K562 (cell line): ENCODE results near the gene NCOR2. TPM values are rescaled to one million over a fixed set of nuclear protein-coding genes. Genes with fewer than 3 reads are reported as not detected.

Experiments
- ATAC-seq: fragments of 200-7000 bp; cut with Tn5 transposase; 3 replicates; pipeline ENCODE4 v1.9.1; 2020; ENCODE audit warnings: moderate library complexity
- BruUV-seq: library from RNA; stranded (reverse); fragments of 400-500 nt; replicated peaks from 2 replicates; lab custom pipeline; 2021; lab: Mats Ljungman, UMichigan
- CTCF ChIA-PET: fragments of 300-600 bp; formaldehyde crosslinking; extraction: SDS; loops from one replicate; lab custom pipeline; 2021; ENCODE audit warnings: low intra/inter-chr PET ratio; lab: Yijun Ruan, JAX
- POLR2A ChIA-PET: fragments of 300-600, 350-650 bp; sonication (Branson Sonifier 250); formaldehyde crosslinking; extraction: SDS; loops from one replicate; lab custom pipeline; 2021; ENCODE audit warnings: antibody characterized with exemption, inconsistent platforms; lab: Yijun Ruan, JAX
- DNase-seq, 4 experiments: peaks; one replicate each; pipeline versions ENCODE4 v3.0.0 to v3.0.0-alpha.2; 2011 to 2018; ENCODE audit warnings: low spot score in 3 of 4, mixed read lengths in 3 of 4; ENCODE audit errors: extremely low read depth in 1 of 4
- FAIRE-seq: peaks from 2 replicates; lab custom pipeline; 2011; peaks lifted over from hg19 to GRCh38; lab: Jason Lieb, UNC
- H2AFZ ChIP-seq: 2 replicates; pipeline ENCODE4 v1.6.0; 2011; ENCODE audit warnings: low read depth, low read length, control low read depth, inconsistent platforms
- H3K27ac ChIP-seq: fragments of 200-600 bp; 3 replicates; pipeline ENCODE4 v1.8.0; 2011; ENCODE audit warnings: low read depth, mild to moderate bottlenecking, control low read depth, inconsistent platforms, low read length, moderate library complexity, mixed read lengths; ENCODE audit errors: extremely low read depth
- H3K27me3 ChIP-seq, 2 experiments: fragments of 300-600 bp in 1 of 2; 2 replicates in 1 of 2; 3 replicates in 1 of 2; pipeline versions ENCODE4 v1.6.0 to v1.8.0; 2011; ENCODE audit warnings: inconsistent platforms in 2 of 2, low read length in 2 of 2, mild to moderate bottlenecking in 1 of 2, mixed read lengths in 1 of 2, moderate library complexity in 1 of 2; ENCODE audit not compliant: control insufficient read depth in 2 of 2, insufficient read depth in 2 of 2
- H3K36me3 ChIP-seq: fragments of 300-600 bp; 3 replicates; pipeline ENCODE4 v1.8.0; 2011; ENCODE audit warnings: mild to moderate bottlenecking, low read length, inconsistent platforms; ENCODE audit not compliant: control insufficient read depth, insufficient read depth
- H3K4me1 ChIP-seq, 2 experiments: fragments of 200-600 bp in 1 of 2; replicated peaks in 1 of 2; 2 replicates in 1 of 2; 3 replicates in 1 of 2; pipeline versions ENCODE4 v1.5.1 to v1.8.0; 2011; ENCODE audit warnings: inconsistent platforms in 2 of 2, low read length in 2 of 2, mild to moderate bottlenecking in 1 of 2, mixed read lengths in 1 of 2, moderate library complexity in 1 of 2; ENCODE audit not compliant: control insufficient read depth in 2 of 2, insufficient read depth in 2 of 2
- H3K4me2 ChIP-seq: 2 replicates; pipeline ENCODE4 v1.6.1; 2011; ENCODE audit warnings: low read length, control low read depth, inconsistent platforms, mixed read lengths; ENCODE audit not compliant: insufficient read depth
- H3K4me3 ChIP-seq: fragments of 200-600 bp; sonication (generic), shearing (Covaris generic); 2 replicates; pipeline ENCODE4 v1.5.1; 2016; ENCODE audit warnings: control low read depth, inconsistent platforms
- H3K79me2 ChIP-seq: fragments of 200-600 bp; 3 replicates; pipeline ENCODE4 v1.8.0; 2011; ENCODE audit warnings: low read length, inconsistent platforms; ENCODE audit not compliant: control insufficient read depth, insufficient read depth
- H3K9ac ChIP-seq, 2 experiments: 2 replicates each; pipeline versions ENCODE4 v1.6.0 to v1.6.1; 2011; ENCODE audit warnings: low read depth in 2 of 2, low read length in 2 of 2, control low read depth in 1 of 2, inconsistent platforms in 1 of 2, mild to moderate bottlenecking in 1 of 2, mixed read lengths in 1 of 2; ENCODE audit not compliant: insufficient read depth in 1 of 2
- H3K9me1 ChIP-seq: one replicate; pipeline ENCODE4 v1.6.0; 2011; ENCODE audit warnings: inconsistent platforms, mild to moderate bottlenecking, low read length, moderate library complexity; ENCODE audit not compliant: control insufficient read depth, insufficient read depth
- H3K9me3 ChIP-seq: replicated peaks from 2 replicates; pipeline ENCODE4 v1.5.1; 2011; ENCODE audit warnings: low read depth, low read length, inconsistent platforms; ENCODE audit not compliant: control insufficient read depth, insufficient read depth
- H4K20me1 ChIP-seq: replicated peaks from 2 replicates; pipeline ENCODE4 v1.6.1; 2011; ENCODE audit warnings: low read length, inconsistent platforms, mixed read lengths; ENCODE audit not compliant: control insufficient read depth, insufficient read depth
- HDAC2 ChIP-seq: fragments of 450-650 bp; IDR thresholded peaks from 2 replicates; pipeline ENCODE4 v1.6.1; 2016; ENCODE audit warnings: mild to moderate bottlenecking
- HMG20A ChIP-seq: fragments of 450-650 bp; formaldehyde crosslinking; conservative IDR thresholded peaks from 2 replicates; pipeline ENCODE4 v1.4.0; 2020; ENCODE audit warnings: mild to moderate bottlenecking, mixed read lengths
- KDM1A ChIP-seq, 2 experiments: fragments of 450-650 bp; IDR thresholded peaks; 2 replicates each; pipeline ENCODE4 v1.6.1; 2016; ENCODE audit warnings: mild to moderate bottlenecking in 2 of 2
- NRF1 ChIP-seq, 2 experiments: fragments of 450-650 bp; IDR thresholded peaks in 1 of 2; conservative IDR thresholded peaks in 1 of 2; 2 replicates each; pipeline ENCODE4 v1.6.1; 2014; ENCODE audit warnings: mild to moderate bottlenecking in 2 of 2
- ZFP36 ChIP-seq: fragments of 150-350 bp; IDR thresholded peaks from 2 replicates; pipeline ENCODE4 v1.6.1; 2018; ENCODE audit warnings: low read length, low read depth; ENCODE audit not compliant: partially characterized antibody
- WGBS: fragments of 100-300 bp; shearing (Covaris generic); methylation state at CpG from one replicate; pipeline ENCODE4 v1.1.6; 2016; ENCODE audit warnings: low coverage, mixed read lengths; ENCODE audit not compliant: insufficient coverage; ENCODE audit errors: missing lambda C conversion rate; 5-methylcytosine and 5-hydroxymethylcytosine counted together
- in situ Hi-C: fragments of 300-500 bp; cut with MboI; formaldehyde crosslinking; loops from 4 replicates; pipeline ENCODE4 v1.15.0; 2018; ENCODE audit warnings: inconsistent platforms, mixed read lengths
- intact Hi-C: fragments of 100-400 bp; cut with micrococcal nuclease; formaldehyde crosslinking; loops from 2 replicates; pipeline ENCODE4 v1.14.2; 2022
- polyA plus RNA-seq, 8 experiments: library from polyadenylated mRNA; depleted of rRNA in 4 of 8; stranded (reverse) in 5 of 8; unstranded in 3 of 8; fragments of >200 nt; fragmentation: Nextera tagmentation in 2 of 8; fragmentation: Illumina TruSeq in 1 of 8; extraction: Ambion mirVana in 2 of 8; extraction: Trizol in 1 of 8; gene quantifications; 2 replicates each; pipeline versions ENCODE4 v1.2.1 to v1.2.3, GENCODE V29; 2011 to 2014; ENCODE audit warnings: inconsistent platforms in 1 of 8, missing spikeins in 1 of 8
- total RNA-seq, 7 experiments: library from RNA; depleted of rRNA in 6 of 7; stranded (reverse); fragments of >200 nt in 6 of 7; fragmentation: Illumina TruSeq in 2 of 7; extraction: Trizol in 2 of 7; gene quantifications; 2 replicates each; pipeline versions ENCODE4 v1.2.1 to v1.2.3, GENCODE V29; 2011 to 2021; ENCODE audit warnings: low replicate concordance in 1 of 7
- TF ChIP-seq, protein P1 (sequence below): sonication (generic); formaldehyde crosslinking; IDR thresholded peaks from 2 replicates; pipeline ENCODE4 v1.8.0; 2022; ENCODE audit warnings: mild to moderate bottlenecking, missing genetic modification reagents
- TF ChIP-seq, protein P2 (sequence below): fragments of 450-650 bp; IDR thresholded peaks from 2 replicates; pipeline ENCODE4 v1.6.1; 2016; ENCODE audit warnings: low read depth

Gene NCOR2
- total and polyA plus RNA-seq, 9 of the 15 experiments (the other 6 are each of a cell fraction or from before 2014, with no cell fraction given), result 0.18 to 126 (median 8.4) TPM

DNA sequence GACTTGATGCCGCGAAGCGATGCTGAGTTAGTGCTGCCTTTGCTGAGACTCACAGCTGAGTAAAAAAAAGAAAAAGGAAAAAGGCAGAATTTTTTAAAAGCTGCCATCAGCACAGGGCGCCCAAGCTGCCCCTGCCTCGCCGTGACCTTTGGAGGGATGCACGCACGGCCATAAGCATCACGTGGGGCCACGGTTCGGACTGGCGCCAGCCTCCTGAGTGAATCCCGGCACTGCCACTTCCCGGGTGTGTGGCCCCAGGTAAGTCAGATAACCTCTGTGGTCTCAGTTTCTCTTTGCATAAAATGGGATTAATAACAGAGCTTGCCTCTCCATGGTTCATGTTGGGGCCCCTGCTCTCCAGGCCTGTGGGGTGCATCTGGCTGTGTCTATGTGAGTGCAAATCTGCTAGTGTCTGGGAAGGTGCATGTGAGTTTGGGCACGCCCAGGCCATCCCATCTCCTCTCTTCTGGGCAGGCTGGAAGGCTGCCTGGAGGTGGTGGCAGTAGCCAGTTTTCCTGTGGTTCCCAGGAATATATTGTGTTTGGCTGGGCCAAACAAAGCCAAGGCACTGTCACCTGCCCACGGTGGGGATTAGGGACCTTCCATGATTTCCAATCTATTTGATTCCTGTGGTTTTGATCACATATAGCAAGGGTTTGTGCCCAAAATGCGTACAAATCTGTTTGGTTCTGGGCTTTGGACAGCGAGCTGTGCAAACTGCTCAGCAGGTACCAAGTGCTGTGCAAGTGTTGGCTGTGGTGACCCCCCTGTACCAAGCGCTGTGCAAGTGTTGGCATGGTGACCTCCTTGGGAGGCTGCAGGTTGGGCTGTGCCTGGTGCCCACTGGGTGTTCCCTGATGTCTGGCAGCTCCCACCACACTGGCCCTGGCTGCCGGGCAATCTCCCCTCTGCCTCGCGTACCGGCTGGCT is 43.5 kb upstream of the NCOR2 start:
- H3K4me2 ChIP-seq, result no peak overlapping the region
- POLR2A ChIA-PET, result interaction anchor here (0.8 to 1.0 kb wide), 2 partner anchors 10 to 12 kb away, joined by 3 read pairs; no protein-coding TSS in a partner anchor
- TF ChIP-seq NRF1 (conservative IDR thresholded peaks at IDR 0.05 in 1 of 2, IDR thresholded peaks at IDR 0.05 in 1 of 2), result no peak
- TF ChIP-seq, protein P1, sequence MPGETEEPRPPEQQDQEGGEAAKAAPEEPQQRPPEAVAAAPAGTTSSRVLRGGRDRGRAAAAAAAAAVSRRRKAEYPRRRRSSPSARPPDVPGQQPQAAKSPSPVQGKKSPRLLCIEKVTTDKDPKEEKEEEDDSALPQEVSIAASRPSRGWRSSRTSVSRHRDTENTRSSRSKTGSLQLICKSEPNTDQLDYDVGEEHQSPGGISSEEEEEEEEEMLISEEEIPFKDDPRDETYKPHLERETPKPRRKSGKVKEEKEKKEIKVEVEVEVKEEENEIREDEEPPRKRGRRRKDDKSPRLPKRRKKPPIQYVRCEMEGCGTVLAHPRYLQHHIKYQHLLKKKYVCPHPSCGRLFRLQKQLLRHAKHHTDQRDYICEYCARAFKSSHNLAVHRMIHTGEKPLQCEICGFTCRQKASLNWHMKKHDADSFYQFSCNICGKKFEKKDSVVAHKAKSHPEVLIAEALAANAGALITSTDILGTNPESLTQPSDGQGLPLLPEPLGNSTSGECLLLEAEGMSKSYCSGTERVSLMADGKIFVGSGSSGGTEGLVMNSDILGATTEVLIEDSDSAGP (CRISPR knock-in tag), result no peak
- 0 out of 4 replicates have a peak, but pooled peaks of 1 of the 2 experiments have one; percentile 36 for TF ChIP-seq KDM1A (IDR thresholded peaks at IDR 0.05)
- no peak for TF ChIP-seq HMG20A
- peak; percentile 95 for TF ChIP-seq ZFP36
- 0 out of 2 replicates have a peak, but pooled peaks have one; percentile 30 for TF ChIP-seq HDAC2
- TF ChIP-seq, protein P2, sequence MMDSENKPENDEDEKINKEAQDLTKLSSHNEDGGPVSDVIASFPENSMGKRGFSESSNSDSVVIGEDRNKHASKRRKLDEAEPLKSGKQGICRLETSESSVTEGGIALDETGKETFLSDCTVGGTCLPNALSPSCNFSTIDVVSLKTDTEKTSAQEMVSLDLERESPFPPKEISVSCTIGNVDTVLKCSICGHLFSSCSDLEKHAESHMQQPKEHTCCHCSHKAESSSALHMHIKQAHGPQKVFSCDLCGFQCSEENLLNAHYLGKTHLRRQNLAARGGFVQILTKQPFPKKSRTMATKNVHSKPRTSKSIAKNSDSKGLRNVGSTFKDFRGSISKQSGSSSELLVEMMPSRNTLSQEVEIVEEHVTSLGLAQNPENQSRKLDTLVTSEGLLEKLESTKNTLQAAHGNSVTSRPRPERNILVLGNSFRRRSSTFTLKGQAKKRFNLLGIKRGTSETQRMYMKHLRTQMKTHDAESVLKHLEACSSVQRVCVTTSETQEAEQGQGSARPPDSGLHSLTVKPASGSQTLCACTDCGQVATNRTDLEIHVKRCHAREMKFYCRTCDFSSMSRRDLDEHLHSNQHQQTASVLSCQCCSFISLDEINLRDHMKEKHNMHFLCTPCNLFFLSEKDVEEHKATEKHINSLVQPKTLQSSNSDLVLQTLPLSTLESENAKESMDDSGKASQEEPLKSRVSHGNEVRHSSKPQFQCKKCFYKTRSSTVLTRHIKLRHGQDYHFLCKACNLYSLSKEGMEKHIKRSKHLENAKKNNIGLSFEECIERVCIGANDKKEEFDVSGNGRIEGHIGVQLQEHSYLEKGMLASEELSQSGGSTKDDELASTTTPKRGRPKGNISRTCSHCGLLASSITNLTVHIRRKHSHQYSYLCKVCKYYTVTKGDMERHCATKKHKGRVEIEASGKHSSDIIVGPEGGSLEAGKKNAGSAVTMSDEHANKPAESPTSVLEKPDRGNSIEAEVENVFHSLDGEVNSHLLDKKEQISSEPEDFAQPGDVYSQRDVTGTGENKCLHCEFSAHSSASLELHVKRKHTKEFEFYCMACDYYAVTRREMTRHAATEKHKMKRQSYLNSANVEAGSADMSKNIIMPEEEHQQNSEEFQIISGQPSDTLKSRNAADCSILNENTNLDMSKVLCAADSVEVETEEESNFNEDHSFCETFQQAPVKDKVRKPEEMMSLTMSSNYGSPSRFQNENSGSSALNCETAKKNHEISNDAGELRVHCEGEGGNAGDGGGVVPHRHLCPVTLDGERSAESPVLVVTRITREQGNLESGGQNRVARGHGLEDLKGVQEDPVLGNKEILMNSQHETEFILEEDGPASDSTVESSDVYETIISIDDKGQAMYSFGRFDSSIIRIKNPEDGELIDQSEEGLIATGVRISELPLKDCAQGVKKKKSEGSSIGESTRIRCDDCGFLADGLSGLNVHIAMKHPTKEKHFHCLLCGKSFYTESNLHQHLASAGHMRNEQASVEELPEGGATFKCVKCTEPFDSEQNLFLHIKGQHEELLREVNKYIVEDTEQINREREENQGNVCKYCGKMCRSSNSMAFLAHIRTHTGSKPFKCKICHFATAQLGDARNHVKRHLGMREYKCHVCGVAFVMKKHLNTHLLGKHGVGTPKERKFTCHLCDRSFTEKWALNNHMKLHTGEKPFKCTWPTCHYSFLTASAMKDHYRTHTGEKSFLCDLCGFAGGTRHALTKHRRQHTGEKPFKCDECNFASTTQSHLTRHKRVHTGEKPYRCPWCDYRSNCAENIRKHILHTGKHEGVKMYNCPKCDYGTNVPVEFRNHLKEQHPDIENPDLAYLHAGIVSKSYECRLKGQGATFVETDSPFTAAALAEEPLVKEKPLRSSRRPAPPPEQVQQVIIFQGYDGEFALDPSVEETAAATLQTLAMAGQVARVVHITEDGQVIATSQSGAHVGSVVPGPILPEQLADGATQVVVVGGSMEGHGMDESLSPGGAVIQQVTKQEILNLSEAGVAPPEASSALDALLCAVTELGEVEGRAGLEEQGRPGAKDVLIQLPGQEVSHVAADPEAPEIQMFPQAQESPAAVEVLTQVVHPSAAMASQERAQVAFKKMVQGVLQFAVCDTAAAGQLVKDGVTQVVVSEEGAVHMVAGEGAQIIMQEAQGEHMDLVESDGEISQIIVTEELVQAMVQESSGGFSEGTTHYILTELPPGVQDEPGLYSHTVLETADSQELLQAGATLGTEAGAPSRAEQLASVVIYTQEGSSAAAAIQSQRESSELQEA, result no peak

More for the DNA sequence above, 43.5 kb upstream of the NCOR2 start:
- no TSS peak for BruUV-seq
- no peaks in the 10 kb centered on the region for H3K79me2 ChIP-seq
- 38% methylated on average over 23 of the region's 23 CpGs for WGBS
- H3K4me1 ChIP-seq, result peaks cover 25 to 43% of the 10 kb centered on the region in 2 experiments
- H3K9me1 ChIP-seq, result no peaks in the 10 kb centered on the region
- 0 out of 5 replicates have a peak, but pooled peaks cover 0 to 8% of the 10 kb centered on the region in 2 experiments for H3K27me3 ChIP-seq
- no peak overlapping the region for H3K27ac ChIP-seq
- DNase-seq, result no peak
- FAIRE-seq, result no peak
- H3K4me3 ChIP-seq, result no peak overlapping the region
- intact Hi-C loops (no loop called here), in situ Hi-C loops (no loop called here)
- H3K36me3 ChIP-seq, result no peaks in the 10 kb centered on the region
- no peak overlapping the region for H3K9ac ChIP-seq
- no peak for ATAC-seq
- H3K9me3 ChIP-seq, result no peaks in the 10 kb centered on the region; the same call in 1 of the 2 replicates
- no peaks in the 10 kb centered on the region for H4K20me1 ChIP-seq
- CTCF ChIA-PET, result no interaction called here
- no peak overlapping the region for H2AFZ ChIP-seq
